Neutrophil (primary cell): ENCODE measurements around the gene NFATC2IP.
A peak's percentile ranks its signal among the peaks of the same experiment; 100 is the strongest.

Experiments
- H3K27ac ChIP-seq: fragments of 200-600 bp; sonication (generic); 2 replicates; pipeline ENCODE4 v1.5.1; 2016; ENCODE audit warnings: mild to moderate bottlenecking, moderate library complexity
- H3K27me3 ChIP-seq: fragments of 200-600 bp; sonication (generic); 2 replicates; pipeline ENCODE4 v1.6.0; 2016; ENCODE audit warnings: mild to moderate bottlenecking
- H3K36me3 ChIP-seq: fragments of 200-600 bp; sonication (generic); 2 replicates; pipeline ENCODE4 v1.5.1; 2017
- H3K4me1 ChIP-seq, 2 experiments: fragments of 200-600 bp in 1 of 2; sonication (generic) in 1 of 2; 1 replicate in 1 of 2; 2 replicates in 1 of 2; pipeline versions ENCODE4 v1.5.1 to v1.6.1; 2013 to 2016; ENCODE audit warnings: low read depth in 1 of 2, low read length in 1 of 2, mild to moderate bottlenecking in 1 of 2, moderate library complexity in 1 of 2; ENCODE audit not compliant: control insufficient read depth in 1 of 2, insufficient read depth in 1 of 2
- H3K4me3 ChIP-seq, 2 experiments: fragments of 200-600 bp in 1 of 2; sonication (generic) in 1 of 2; 1 replicate in 1 of 2; 2 replicates in 1 of 2; pipeline ENCODE4 v1.5.1; 2013 to 2016; ENCODE audit warnings: low read depth in 1 of 2, low read length in 1 of 2, mild to moderate bottlenecking in 1 of 2, moderate library complexity in 1 of 2
- H3K9me3 ChIP-seq: fragments of 200-600 bp; sonication (generic); 2 replicates; pipeline ENCODE4 v1.5.1; 2016
- CTCF ChIP-seq: fragments of 200-600 bp; sonication (generic); IDR thresholded peaks from 2 replicates; pipeline ENCODE4 v1.5.1; 2016; ENCODE audit warnings: antibody characterized with exemption

Gene NFATC2IP

GRCh38 chr16:28950648-28951409, at the start of gene NFATC2IP:
NFATC2IP (plus strand) TSS chr16:28950937; CDS start chr16:28951012, 75 bp downstream.
- Histone ChIP-seq H3K27ac (peak within 1 kb of the TSS; percentile 80), H3K9me3 (no peaks in the 10 kb centered on the region), H3K4me3 (peak within 1 kb of the TSS; percentile 79 to 95), H3K27me3 (peaks cover 9% of the 10 kb centered on the region), H3K36me3 (peaks cover 20% of the 10 kb centered on the region), H3K4me1 (peaks cover 17 to 18% of the 10 kb centered on the region in 2 experiments)
- peak; percentile 29 for TF ChIP-seq CTCF

- no peaks in the 10 kb centered on the region for H3K9me3 ChIP-seq
- peaks cover 18% of the 10 kb centered on the region for H3K36me3 ChIP-seq
- TF ChIP-seq CTCF = no peak
- H3K4me1 ChIP-seq = no peaks in the 10 kb centered on the region
- H3K27me3 ChIP-seq = no peaks in the 10 kb centered on the region
- H3K4me3 ChIP-seq = no peak overlapping the region
- H3K27ac ChIP-seq = no peak overlapping the region
Observed at GRCh38 chr16:28901862-28902261, 48.9 kb upstream of the NFATC2IP start.

GRCh38 chr16:28902909-28903308, 47.8 kb upstream of the NFATC2IP start:
- H3K4me3 ChIP-seq = no peak overlapping the region

DNA sequence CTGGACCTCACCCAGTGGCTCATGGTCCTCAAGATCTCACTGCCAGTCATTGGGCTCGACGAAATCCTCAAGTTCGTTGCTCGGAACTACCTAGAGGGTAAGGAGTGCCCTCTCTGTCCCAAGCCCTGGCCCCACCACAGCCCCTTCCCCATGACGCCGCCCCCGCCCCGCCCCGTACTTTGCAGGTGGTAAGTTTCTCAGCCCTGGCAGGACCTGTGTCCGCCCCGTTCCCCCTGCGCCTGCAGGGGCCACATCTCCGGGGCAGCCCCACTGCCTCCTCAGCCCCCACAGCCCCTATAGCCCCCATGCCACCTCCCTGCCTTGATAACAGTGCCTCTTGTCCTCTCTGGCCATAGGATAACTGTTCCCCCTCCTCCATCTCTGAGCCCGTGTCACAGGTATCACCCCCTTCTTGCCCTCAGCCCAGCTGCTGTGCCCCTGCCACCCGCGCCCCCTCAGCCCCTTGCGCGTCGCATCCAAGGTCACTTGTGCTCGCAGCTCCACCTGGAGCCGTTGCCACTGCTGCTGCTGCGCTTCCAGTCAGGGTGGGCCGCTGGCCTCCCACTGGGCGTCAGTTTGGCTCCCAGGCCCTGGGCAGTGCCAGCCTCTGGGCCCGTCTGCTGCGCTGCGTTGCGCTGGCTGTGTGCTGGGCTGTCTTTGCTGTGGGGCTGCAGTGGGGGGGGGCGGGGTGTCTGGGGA, 47.2 kb upstream of the NFATC2IP start:
- H3K36me3 ChIP-seq = peaks cover 23% of the 10 kb centered on the region
- H3K27ac ChIP-seq = no peak overlapping the region
- no peak overlapping the region for H3K4me3 ChIP-seq
- H3K27me3 ChIP-seq = no peaks in the 10 kb centered on the region
- no peaks in the 10 kb centered on the region for H3K4me1 ChIP-seq
- no peaks in the 10 kb centered on the region for H3K9me3 ChIP-seq
- no peak for TF ChIP-seq CTCF

More at GRCh38 chr16:28902909-28903308, 47.8 kb upstream of the NFATC2IP start:
- no peaks in the 10 kb centered on the region for H3K4me1 ChIP-seq
- H3K9me3 ChIP-seq = no peaks in the 10 kb centered on the region
- peaks cover 18% of the 10 kb centered on the region for H3K36me3 ChIP-seq
- TF ChIP-seq CTCF = no peak
- no peaks in the 10 kb centered on the region for H3K27me3 ChIP-seq
- H3K27ac ChIP-seq = no peak overlapping the region

DNA sequence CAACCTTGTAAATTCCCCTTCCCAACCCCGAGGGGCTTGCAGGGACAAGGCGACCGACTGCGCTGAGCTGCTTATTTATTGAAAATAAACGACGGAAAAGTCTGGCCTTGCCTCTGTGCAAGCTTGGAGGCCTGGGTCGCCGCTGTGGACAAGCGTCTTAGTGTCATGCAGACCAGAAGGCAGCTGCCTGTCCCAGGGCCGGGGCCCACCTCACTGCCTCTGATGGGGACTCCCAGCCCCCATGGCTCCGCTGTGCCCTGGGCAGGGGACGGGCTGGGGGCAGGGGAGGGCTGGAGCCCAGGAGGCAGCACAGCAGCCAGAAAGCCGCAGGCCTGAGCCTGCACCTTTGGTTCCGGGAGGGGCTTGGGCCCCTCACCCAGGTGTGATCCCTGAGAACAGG, 46.4 kb upstream of the NFATC2IP start:
- H3K4me3 ChIP-seq = no peak overlapping the region
- no peak for TF ChIP-seq CTCF
- H3K9me3 ChIP-seq = no peaks in the 10 kb centered on the region
- H3K27me3 ChIP-seq = no peaks in the 10 kb centered on the region
- no peaks in the 10 kb centered on the region for H3K4me1 ChIP-seq
- H3K27ac ChIP-seq = no peak overlapping the region
- H3K36me3 ChIP-seq = peaks cover 24% of the 10 kb centered on the region
